Osteocyte (in vitro differentiated cells): ENCODE measurements around the gene JOSD1. TPM values are rescaled to one million over a fixed set of nuclear protein-coding genes. Genes with fewer than 3 reads are reported as not detected.

ENCODE experiments used
- DNase-seq: peaks from one replicate; pipeline ENCODE4 v3.0.0; 2021; ENCODE audit warnings: mixed read lengths; ENCODE audit not compliant: unreplicated experiment; ENCODE audit errors: extremely low spot score
- H3K27ac Mint-ChIP-seq: one replicate; pipeline ENCODE4 v1.8.0; 2021; ENCODE audit warnings: mild to moderate bottlenecking, mixed read lengths; ENCODE audit not compliant: unreplicated experiment
- H3K27me3 Mint-ChIP-seq: one replicate; pipeline ENCODE4 v1.8.0; 2021; ENCODE audit warnings: mixed read lengths; ENCODE audit not compliant: unreplicated experiment
- H3K36me3 Mint-ChIP-seq: one replicate; pipeline ENCODE4 v1.8.0; 2021; ENCODE audit warnings: mixed read lengths; ENCODE audit not compliant: unreplicated experiment
- H3K4me1 Mint-ChIP-seq: one replicate; pipeline ENCODE4 v1.8.0; 2021; ENCODE audit warnings: mixed read lengths; ENCODE audit not compliant: unreplicated experiment
- H3K4me3 Mint-ChIP-seq: one replicate; pipeline ENCODE4 v1.8.0; 2021; ENCODE audit warnings: mild to moderate bottlenecking, moderate library complexity, mixed read lengths; ENCODE audit not compliant: unreplicated experiment
- H3K9me3 Mint-ChIP-seq: one replicate; pipeline ENCODE4 v1.8.0; 2021; ENCODE audit warnings: mixed read lengths; ENCODE audit not compliant: unreplicated experiment
- CTCF ChIP-seq: fragments of 200-600 bp; sonication (generic); IDR thresholded peaks from 2 replicates; pipeline ENCODE4 v1.5.0; 2021; ENCODE audit warnings: antibody characterized with exemption, mild to moderate bottlenecking, moderate library complexity
- total RNA-seq: library from RNA; stranded (reverse); gene quantifications from 2 replicates; pipeline ENCODE4 v1.2.1, GENCODE V29; 2021

The JOSD1 gene
- total RNA-seq, 1 donor from 2014 or later = 78.6 TPM

GRCh38 chr22:38674888-38675287 lies 25.9 kb downstream of the JOSD1 start:
- Mint-ChIP-seq H3K4me3 (no peak overlapping the region), H3K4me1 (no peaks in the 10 kb centered on the region), H3K27ac (no peak overlapping the region), H3K9me3 (no peaks in the 10 kb centered on the region), H3K36me3 (peaks cover 19% of the 10 kb centered on the region), H3K27me3 (no peaks in the 10 kb centered on the region)
- TF ChIP-seq CTCF = no peak
- DNase-seq = no peak

- H3K4me3 Mint-ChIP-seq = peak overlapping the region; percentile 90
- H3K36me3 Mint-ChIP-seq = peaks cover 4% of the 10 kb centered on the region
- no peaks in the 10 kb centered on the region for H3K9me3 Mint-ChIP-seq
- DNase-seq = no peak
- H3K27ac Mint-ChIP-seq = peak overlapping the region; percentile 99
- peaks cover 13% of the 10 kb centered on the region for H3K4me1 Mint-ChIP-seq
- no peak for TF ChIP-seq CTCF
- no peaks in the 10 kb centered on the region for H3K27me3 Mint-ChIP-seq
These were observed 43.5 kb downstream of the JOSD1 start for GRCh38 chr22:38657045-38657909.

GRCh38 chr22:38656256-38657044 lies 44.3 kb downstream of the JOSD1 start, which contains the start of the genes CBY1 and FAM227A:
Gene CBY1, plus strand, starts transcription at chr22:38656638. Its CDS starts 11,417 bp downstream, at chr22:38668055.
Gene FAM227A, minus strand, starts transcription at chr22:38656392. Its CDS starts 6,224 bp downstream, at chr22:38650168.
- peak within 1 kb of the TSS; percentile 90 for H3K4me3 Mint-ChIP-seq

GRCh38 chr22:38655519-38656255 lies 45.1 kb downstream of the JOSD1 start:
- TF ChIP-seq CTCF = no peak
- no peak for DNase-seq
- Mint-ChIP-seq H3K4me3 (peak overlapping the region; percentile 90), H3K9me3 (no peaks in the 10 kb centered on the region), H3K36me3 (no peaks in the 10 kb centered on the region), H3K27me3 (no peaks in the 10 kb centered on the region), H3K4me1 (peaks cover 13% of the 10 kb centered on the region), H3K27ac (peak overlapping the region; percentile 99)

More at GRCh38 chr22:38656256-38657044, 44.3 kb downstream of the JOSD1 start, which contains the start of the genes CBY1 and FAM227A:
- H3K9me3 Mint-ChIP-seq = no peaks in the 10 kb centered on the region
- peak; percentile 95 for DNase-seq
- no peak for TF ChIP-seq CTCF
- peak within 1 kb of the TSS; percentile 99 for H3K27ac Mint-ChIP-seq
- peaks cover 13% of the 10 kb centered on the region for H3K4me1 Mint-ChIP-seq
- no peaks in the 10 kb centered on the region for H3K36me3 Mint-ChIP-seq
- no peaks in the 10 kb centered on the region for H3K27me3 Mint-ChIP-seq
